ENCODE results near the gene MRTFA. TPM values are rescaled to one million over a fixed set of nuclear protein-coding genes. Genes with fewer than 3 reads are reported as not detected.

The MRTFA gene
- total RNA-seq, 1 donor from 2014 or later = 68.4 TPM

GRCh38 chr22:40638261-40638660 lies 1.7 kb upstream of the MRTFA start:
- Mint-ChIP-seq H3K36me3 (ENCODE audit: low read depth, unreplicated experiment) (no peaks in the 10 kb centered on the region), H3K27me3 (ENCODE audit: unreplicated experiment) (peaks cover 3% of the 10 kb centered on the region), H3K27ac (ENCODE audit: unreplicated experiment) (no peak overlapping the region), H3K9me3 (ENCODE audit: unreplicated experiment) (no peaks in the 10 kb centered on the region), H3K4me3 (ENCODE audit: unreplicated experiment) (no peak overlapping the region), H3K4me1 (ENCODE audit: unreplicated experiment) (peaks cover 27% of the 10 kb centered on the region)
- no peak for TF ChIP-seq CTCF (IDR thresholded peaks at IDR 0.05; ENCODE audit: unreplicated experiment)
- DNase-seq (ENCODE audit: low spot score) = no peak

- Mint-ChIP-seq H3K4me1 (ENCODE audit: unreplicated experiment) (peaks cover 29% of the 10 kb centered on the region), H3K27ac (ENCODE audit: unreplicated experiment) (peak overlapping the region; percentile 93), H3K4me3 (ENCODE audit: unreplicated experiment) (peak overlapping the region; percentile 93), H3K9me3 (ENCODE audit: unreplicated experiment) (no peaks in the 10 kb centered on the region), H3K27me3 (ENCODE audit: unreplicated experiment) (peaks cover 3% of the 10 kb centered on the region), H3K36me3 (ENCODE audit: low read depth, unreplicated experiment) (no peaks in the 10 kb centered on the region)
- TF ChIP-seq CTCF (IDR thresholded peaks at IDR 0.05; ENCODE audit: unreplicated experiment) = no peak
- no peak for DNase-seq (ENCODE audit: low spot score)
Measured at GRCh38 chr22:40637183-40638150, 948 bp upstream of the MRTFA start.

- peak overlapping the region; percentile 77 for H3K27ac Mint-ChIP-seq (ENCODE audit: unreplicated experiment)
- TF ChIP-seq CTCF (IDR thresholded peaks at IDR 0.05; ENCODE audit: unreplicated experiment) = no peak
- H3K27me3 Mint-ChIP-seq (ENCODE audit: unreplicated experiment) = no peaks in the 10 kb centered on the region
- no peaks in the 10 kb centered on the region for H3K36me3 Mint-ChIP-seq (ENCODE audit: low read depth, unreplicated experiment)
- no peaks in the 10 kb centered on the region for H3K9me3 Mint-ChIP-seq (ENCODE audit: unreplicated experiment)
- peak overlapping the region; percentile 95 for H3K4me3 Mint-ChIP-seq (ENCODE audit: unreplicated experiment)
- DNase-seq (ENCODE audit: low spot score) = no peak
- peaks cover 30% of the 10 kb centered on the region for H3K4me1 Mint-ChIP-seq (ENCODE audit: unreplicated experiment)
Measured at GRCh38 chr22:40635940-40636379, 559 bp downstream of the MRTFA start.

GRCh38 chr22:40635043-40635939 lies 1.2 kb downstream of the MRTFA start:
- H3K9me3 Mint-ChIP-seq (ENCODE audit: unreplicated experiment) = no peaks in the 10 kb centered on the region
- TF ChIP-seq CTCF (IDR thresholded peaks at IDR 0.05; ENCODE audit: unreplicated experiment) = no peak
- DNase-seq (ENCODE audit: low spot score) = no peak

More at GRCh38 chr22:40635043-40635939, 1.2 kb downstream of the MRTFA start:
- peaks cover 30% of the 10 kb centered on the region for H3K4me1 Mint-ChIP-seq (ENCODE audit: unreplicated experiment)
- H3K4me3 Mint-ChIP-seq (ENCODE audit: unreplicated experiment) = peak overlapping the region; percentile 95
- H3K27ac Mint-ChIP-seq (ENCODE audit: unreplicated experiment) = peak overlapping the region; percentile 77
- H3K36me3 Mint-ChIP-seq (ENCODE audit: low read depth, unreplicated experiment) = no peaks in the 10 kb centered on the region
- H3K27me3 Mint-ChIP-seq (ENCODE audit: unreplicated experiment) = no peaks in the 10 kb centered on the region
